ENCODE data around the gene RNF152.

- TF ChIP-seq, protein P1, sequence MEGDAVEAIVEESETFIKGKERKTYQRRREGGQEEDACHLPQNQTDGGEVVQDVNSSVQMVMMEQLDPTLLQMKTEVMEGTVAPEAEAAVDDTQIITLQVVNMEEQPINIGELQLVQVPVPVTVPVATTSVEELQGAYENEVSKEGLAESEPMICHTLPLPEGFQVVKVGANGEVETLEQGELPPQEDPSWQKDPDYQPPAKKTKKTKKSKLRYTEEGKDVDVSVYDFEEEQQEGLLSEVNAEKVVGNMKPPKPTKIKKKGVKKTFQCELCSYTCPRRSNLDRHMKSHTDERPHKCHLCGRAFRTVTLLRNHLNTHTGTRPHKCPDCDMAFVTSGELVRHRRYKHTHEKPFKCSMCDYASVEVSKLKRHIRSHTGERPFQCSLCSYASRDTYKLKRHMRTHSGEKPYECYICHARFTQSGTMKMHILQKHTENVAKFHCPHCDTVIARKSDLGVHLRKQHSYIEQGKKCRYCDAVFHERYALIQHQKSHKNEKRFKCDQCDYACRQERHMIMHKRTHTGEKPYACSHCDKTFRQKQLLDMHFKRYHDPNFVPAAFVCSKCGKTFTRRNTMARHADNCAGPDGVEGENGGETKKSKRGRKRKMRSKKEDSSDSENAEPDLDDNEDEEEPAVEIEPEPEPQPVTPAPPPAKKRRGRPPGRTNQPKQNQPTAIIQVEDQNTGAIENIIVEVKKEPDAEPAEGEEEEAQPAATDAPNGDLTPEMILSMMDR (IDR thresholded peaks at IDR 0.05), result no peak
- no peak for TF ChIP-seq POLR2A (IDR thresholded peaks at IDR 0.05)
Observed at GRCh38 chr18:61853855-61854254, 39.0 kb downstream of the RNF152 start.
